K562 (cell line): ENCODE results near the gene EML3.

Experiments
- BHLHE40 ChIP-seq: IDR thresholded peaks from 2 replicates; pipeline ENCODE4 v1.6.1; 2011; ENCODE audit warnings: low read length, improper control_type of control experiment
- DNMT1 ChIP-seq: fragments of 450-650 bp; IDR thresholded peaks from 2 replicates; pipeline ENCODE4 v1.6.1; 2016; ENCODE audit warnings: antibody characterized with exemption, mild to moderate bottlenecking
- EHMT2 ChIP-seq: fragments of 450-650 bp; IDR thresholded peaks from 2 replicates; pipeline ENCODE4 v1.6.1; 2018; ENCODE audit warnings: antibody characterized with exemption
- EZH2 ChIP-seq: IDR thresholded peaks from 2 replicates; pipeline ENCODE4 v1.6.1; 2012; ENCODE audit warnings: low read depth, mild to moderate bottlenecking, inconsistent platforms, low read length, borderline replicate concordance
- FOXK1 ChIP-seq: sonication (generic); formaldehyde crosslinking; IDR thresholded peaks from 2 replicates; pipeline ENCODE4 v1.8.0; 2022; ENCODE audit warnings: missing genetic modification reagents, mild to moderate bottlenecking, borderline replicate concordance
- POLR2AphosphoS2 ChIP-seq: IDR thresholded peaks from 2 replicates; pipeline ENCODE4 v1.6.1; 2012; ENCODE audit warnings: low read length, improper control_type of control experiment
- SMARCE1 ChIP-seq: fragments of 450-650 bp; IDR thresholded peaks from 2 replicates; pipeline ENCODE4 v1.7.1; 2016; ENCODE audit warnings: mild to moderate bottlenecking
- SP2 ChIP-seq: IDR thresholded peaks from 2 replicates; pipeline ENCODE4 v1.6.1; 2011; ENCODE audit warnings: mild to moderate bottlenecking, low read depth, low read length, moderate library complexity; ENCODE audit not compliant: poor library complexity, severe bottlenecking; ENCODE audit errors: extremely low read depth
- TAF9B ChIP-seq: fragments of 450-650 bp; IDR thresholded peaks from 2 replicates; pipeline ENCODE4 v1.6.1; 2018; ENCODE audit warnings: mild to moderate bottlenecking; ENCODE audit not compliant: partially characterized antibody

DNA sequence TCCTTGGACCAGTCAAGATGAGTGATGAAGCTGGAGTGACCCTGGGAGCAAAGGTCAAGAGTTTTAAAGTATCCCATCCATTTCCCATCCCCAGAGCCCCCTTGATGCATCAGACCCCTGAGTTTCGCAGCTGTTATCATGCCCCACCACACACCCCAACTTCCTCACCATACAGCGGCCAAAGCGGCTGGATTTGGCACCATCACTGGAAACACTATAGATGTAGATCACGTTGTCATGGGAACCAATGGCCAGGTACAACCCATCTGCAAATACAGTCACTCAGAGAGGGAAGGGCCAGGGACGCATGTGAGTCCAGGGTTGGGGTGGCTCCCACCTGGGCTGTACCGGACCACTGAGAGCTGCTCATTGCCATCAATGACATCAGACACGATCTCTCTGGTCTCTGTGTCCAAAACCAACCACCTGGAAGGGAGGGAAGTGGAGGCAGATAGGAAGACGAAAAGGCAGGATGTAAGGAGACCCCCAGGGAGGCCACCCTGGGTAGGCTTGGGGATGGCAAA lies 8.7 kb downstream of the EML3 start:
- TF ChIP-seq BHLHE40 (no peak), DNMT1 (no peak), EHMT2 (no peak), SMARCE1 (no peak), FOXK1 (no peak), POLR2AphosphoS2 (no peak), EZH2 (no peak), SP2 (no peak), TAF9B (no peak)
